Thyroid gland (tissue), 4 donors: ENCODE measurements around the gene TSHZ2. TPM values are rescaled to one million over a fixed set of nuclear protein-coding genes. Genes with fewer than 3 reads are reported as not detected.

Experiments
- DNase-seq, 2 donors: peaks; one replicate each; pipeline ENCODE4 v3.0.0-alpha.2; 2019
- H3K27ac ChIP-seq, 3 donors: fragments of 200-600 bp; sonication (generic); 1 replicate in 2 of 3; 2 replicates in 1 of 3; pipeline ENCODE4 v1.5.1; 2016 to 2019; ENCODE audit warnings: mild to moderate bottlenecking in 1 of 3, moderate library complexity in 1 of 3
- H3K27me3 ChIP-seq: fragments of 200-600 bp; sonication (generic); one replicate; pipeline ENCODE4 v1.5.1; 2019
- H3K36me3 ChIP-seq, 2 donors: fragments of 200-600 bp; sonication (generic); one replicate each; pipeline ENCODE4 v1.5.1; 2016 to 2019
- H3K4me1 ChIP-seq, 2 donors: fragments of 200-600 bp; sonication (generic); one replicate each; pipeline ENCODE4 v1.5.1; 2017 to 2019
- H3K4me3 ChIP-seq, 3 donors: fragments of 200-600 bp; sonication (generic); replicated peaks in 1 of 3; 1 replicate in 2 of 3; 2 replicates in 1 of 3; pipeline ENCODE4 v1.5.1; 2016; ENCODE audit warnings: mild to moderate bottlenecking in 1 of 3
- H3K9me3 ChIP-seq: fragments of 200-600 bp; sonication (generic); one replicate; pipeline ENCODE4 v1.5.1; 2017
- POLR2A ChIP-seq, 2 donors: fragments of 450-650 bp; IDR thresholded peaks; one replicate each; pipeline ENCODE4 v1.6.1; 2017; ENCODE audit warnings: antibody characterized with exemption in 2 of 2, mild to moderate bottlenecking in 2 of 2, moderate library complexity in 1 of 2
- WGBS, 2 donors: methylation state at CpG; one replicate each; pipeline ENCODE4 v1.1.5; 2017; 5-methylcytosine and 5-hydroxymethylcytosine counted together
- intact Hi-C: fragments of 100-400 bp; cut with DNase I; formaldehyde crosslinking; loops from one replicate; pipeline ENCODE4 v1.15.1; 2023
- total RNA-seq, 4 donors: library from RNA; depleted of rRNA; stranded (reverse); fragments of >200 nt; gene quantifications; one replicate each; pipeline ENCODE4 v1.2.3, GENCODE V29; 2016
- TF ChIP-seq, protein P1 (sequence below), 6 experiments: fragments of 200-600 bp in 3 of 6; fragments of 450-650 bp in 3 of 6; sonication (generic) in 3 of 6; IDR thresholded peaks; one replicate each; pipeline ENCODE4 v1.5.1; 2016 to 2019; ENCODE audit warnings: antibody characterized with exemption in 6 of 6, mild to moderate bottlenecking in 2 of 6, inconsistent platforms in 1 of 6, moderate library complexity in 1 of 6

Gene TSHZ2
- total RNA-seq, 4 donors from 2014 or later: 11.0 to 27.9 (median 14.0) TPM

DNA sequence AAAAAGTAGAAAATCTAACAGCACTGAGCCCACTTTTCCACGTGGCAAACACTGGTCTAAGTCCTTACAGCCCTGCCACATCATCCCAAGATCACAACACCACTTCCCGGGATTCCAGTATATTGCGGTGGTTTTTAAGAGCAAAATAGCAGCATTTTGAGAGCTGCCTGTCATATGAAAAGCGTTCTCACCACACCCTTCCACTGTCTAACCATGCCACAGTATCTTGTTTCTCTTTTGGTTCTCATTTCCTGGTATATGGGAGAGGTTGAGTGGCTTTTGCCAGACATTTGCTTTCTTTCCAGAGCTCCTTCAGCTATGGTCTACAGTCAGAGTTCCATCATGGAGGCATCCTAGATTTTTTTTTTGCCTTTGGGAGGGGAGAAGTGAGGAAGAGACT, 243.0 kb downstream of the TSHZ2 start:
- TF ChIP-seq POLR2A (IDR thresholded peaks at IDR 0.05): no peak
- TF ChIP-seq, protein P1, sequence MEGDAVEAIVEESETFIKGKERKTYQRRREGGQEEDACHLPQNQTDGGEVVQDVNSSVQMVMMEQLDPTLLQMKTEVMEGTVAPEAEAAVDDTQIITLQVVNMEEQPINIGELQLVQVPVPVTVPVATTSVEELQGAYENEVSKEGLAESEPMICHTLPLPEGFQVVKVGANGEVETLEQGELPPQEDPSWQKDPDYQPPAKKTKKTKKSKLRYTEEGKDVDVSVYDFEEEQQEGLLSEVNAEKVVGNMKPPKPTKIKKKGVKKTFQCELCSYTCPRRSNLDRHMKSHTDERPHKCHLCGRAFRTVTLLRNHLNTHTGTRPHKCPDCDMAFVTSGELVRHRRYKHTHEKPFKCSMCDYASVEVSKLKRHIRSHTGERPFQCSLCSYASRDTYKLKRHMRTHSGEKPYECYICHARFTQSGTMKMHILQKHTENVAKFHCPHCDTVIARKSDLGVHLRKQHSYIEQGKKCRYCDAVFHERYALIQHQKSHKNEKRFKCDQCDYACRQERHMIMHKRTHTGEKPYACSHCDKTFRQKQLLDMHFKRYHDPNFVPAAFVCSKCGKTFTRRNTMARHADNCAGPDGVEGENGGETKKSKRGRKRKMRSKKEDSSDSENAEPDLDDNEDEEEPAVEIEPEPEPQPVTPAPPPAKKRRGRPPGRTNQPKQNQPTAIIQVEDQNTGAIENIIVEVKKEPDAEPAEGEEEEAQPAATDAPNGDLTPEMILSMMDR (IDR thresholded peaks at IDR 0.05): no peak
- Histone ChIP-seq H3K36me3 (no peaks in the 10 kb centered on the region), H3K27me3 (no peaks in the 10 kb centered on the region), H3K27ac (no peak overlapping the region), H3K9me3 (no peaks in the 10 kb centered on the region), H3K4me3 (no peak overlapping the region), H3K4me1 (peaks cover 0 to 5% of the 10 kb centered on the region in 2 donors)
- intact Hi-C loops: loop anchor here (5.0 kb wide), 1 partner anchor 332 kb away; no protein-coding TSS in a partner anchor
- 82 to 87% methylated on average over 4 of the region's 4 CpGs for WGBS, 2 donors
- DNase-seq: no peak

DNA sequence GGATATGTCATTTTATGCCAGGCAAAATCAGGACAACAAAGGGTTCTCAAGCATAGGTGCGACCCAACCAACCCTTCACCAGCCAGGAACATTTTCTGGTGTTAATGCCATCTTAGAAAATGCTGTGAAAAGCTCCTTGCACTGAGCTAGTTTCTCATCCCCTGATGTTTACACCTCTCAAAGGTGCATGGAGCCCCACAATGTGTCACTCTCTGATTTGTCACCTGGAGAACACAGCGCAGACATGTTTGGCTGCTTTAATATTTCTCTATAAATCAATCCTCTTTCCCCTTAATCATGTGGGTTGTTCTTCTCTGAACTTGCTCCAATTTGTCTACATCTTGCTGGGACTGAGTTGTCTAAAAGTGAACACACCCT, 244.3 kb downstream of the TSHZ2 start:
- no peak overlapping the region for H3K4me3 ChIP-seq
- H3K27me3 ChIP-seq: no peaks in the 10 kb centered on the region
- DNase-seq: no peak
- no peaks in the 10 kb centered on the region for H3K36me3 ChIP-seq
- TF ChIP-seq POLR2A (IDR thresholded peaks at IDR 0.05): no peak
- TF ChIP-seq, protein P1 (IDR thresholded peaks at IDR 0.05): no peak
- intact Hi-C loops: loop anchor here (5.0 kb wide), 1 partner anchor 331 kb away; no protein-coding TSS in a partner anchor
- 94% methylated on average over 2 of the region's 2 CpGs for WGBS, 2 donors
- H3K9me3 ChIP-seq: no peaks in the 10 kb centered on the region
- H3K27ac ChIP-seq: no peak overlapping the region
- peaks cover 0 to 5% of the 10 kb centered on the region in 2 donors for H3K4me1 ChIP-seq

- TF ChIP-seq POLR2A (IDR thresholded peaks at IDR 0.05): no peak
- TF ChIP-seq, protein P1 (IDR thresholded peaks at IDR 0.05): peak; percentile 64 to 96 (median 76)
- Histone ChIP-seq H3K36me3 (no peaks in the 10 kb centered on the region), H3K27ac (no peak overlapping the region), H3K4me3 (no peak overlapping the region), H3K9me3 (no peaks in the 10 kb centered on the region), H3K27me3 (no peaks in the 10 kb centered on the region), H3K4me1 (peaks cover 0 to 5% of the 10 kb centered on the region in 2 donors)
- intact Hi-C loops: loop anchor here (5.0 kb wide), 1 partner anchor 330 kb away; no protein-coding TSS in a partner anchor
- DNase-seq: peak; percentile 76 to 83
- 16 to 21% methylated on average over 26 to 27 of the region's 32 CpGs for WGBS, 2 donors
Observed at GRCh38 chr20:53216856-53217576, 244.9 kb downstream of the TSHZ2 start.

DNA sequence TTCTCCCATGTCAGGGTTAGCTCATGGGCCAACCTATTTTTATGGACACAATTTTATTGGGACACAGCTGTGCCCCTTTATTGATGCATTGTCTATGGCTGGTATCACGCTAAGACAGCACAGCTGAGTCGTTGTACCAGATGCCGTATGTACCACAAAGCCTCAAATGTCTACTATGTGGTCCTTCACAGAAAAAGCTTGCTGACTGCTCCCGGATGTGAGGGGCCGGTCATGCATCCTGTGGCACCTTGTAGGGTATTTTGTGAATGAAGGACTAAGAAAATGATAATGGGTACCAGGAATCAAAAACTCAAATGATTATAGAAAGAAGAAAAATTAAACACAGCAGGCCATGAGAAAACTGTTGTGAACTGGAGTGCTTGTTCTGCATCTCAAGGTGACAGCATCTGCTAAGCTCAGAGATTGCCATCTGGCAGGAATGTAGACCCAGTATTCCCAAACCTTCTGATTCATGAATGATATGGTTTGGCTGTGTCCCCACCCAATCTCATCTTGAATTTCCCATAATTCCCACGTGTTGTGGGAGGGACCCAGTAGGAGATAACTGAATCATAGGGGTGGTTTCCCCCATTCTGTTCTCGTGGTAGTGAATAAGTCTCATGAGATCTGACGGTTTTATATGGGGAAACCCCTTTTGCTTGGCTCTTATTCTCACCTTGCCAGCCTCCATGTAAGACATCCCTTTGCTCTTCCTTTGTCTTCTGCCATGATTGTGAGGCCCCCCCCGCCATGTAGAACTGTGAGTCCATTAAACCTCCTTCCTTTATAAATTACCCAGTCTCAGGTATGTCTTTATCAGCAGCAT, 248.5 kb downstream of the TSHZ2 start:
- no peak for DNase-seq
- TF ChIP-seq, protein P1 (IDR thresholded peaks at IDR 0.05): no peak
- TF ChIP-seq POLR2A (IDR thresholded peaks at IDR 0.05): no peak
- Histone ChIP-seq H3K9me3 (no peaks in the 10 kb centered on the region), H3K4me3 (no peak overlapping the region), H3K27ac (no peak overlapping the region), H3K4me1 (peaks cover 0 to 5% of the 10 kb centered on the region in 2 donors), H3K36me3 (no peaks in the 10 kb centered on the region), H3K27me3 (no peaks in the 10 kb centered on the region)
- intact Hi-C loops: no loop called here
- 74 to 77% methylated on average over 9 of the region's 9 CpGs for WGBS, 2 donors
